NCI-H2029 (cell line): ENCODE results near the gene INSC.
"Not testable (repeated sequence)": the region's sequence is repeated elsewhere in the genome, so short reads cannot be mapped to it uniquely, and the experiment has no call there.

ENCODE experiments used
- DNase-seq: peaks from one replicate; lab custom pipeline; 2025; lab: John Stamatoyannopoulos, UW

Gene INSC, protein sequence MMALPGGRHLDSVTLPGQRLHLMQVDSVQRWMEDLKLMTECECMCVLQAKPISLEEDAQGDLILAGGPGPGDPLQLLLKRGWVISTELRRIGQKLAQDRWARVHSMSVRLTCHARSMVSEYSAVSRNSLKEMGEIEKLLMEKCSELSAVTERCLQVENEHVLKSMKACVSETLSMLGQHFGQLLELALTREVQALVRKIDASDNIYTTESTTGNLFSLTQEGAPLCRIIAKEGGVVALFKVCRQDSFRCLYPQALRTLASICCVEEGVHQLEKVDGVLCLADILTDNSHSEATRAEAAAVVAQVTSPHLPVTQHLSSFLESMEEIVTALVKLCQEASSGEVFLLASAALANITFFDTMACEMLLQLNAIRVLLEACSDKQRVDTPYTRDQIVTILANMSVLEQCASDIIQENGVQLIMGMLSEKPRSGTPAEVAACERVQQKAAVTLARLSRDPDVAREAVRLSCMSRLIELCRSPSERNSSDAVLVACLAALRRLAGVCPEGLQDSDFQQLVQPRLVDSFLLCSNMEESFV

GRCh38 chr11:15114501-15115475 is at the start of gene INSC:
Gene INSC (plus strand): TSS chr11:15114923. CDS start chr11:15149175, 34,252 bp downstream.
- no peak for DNase-seq

GRCh38 chr11:15069751-15070150 is 45.0 kb upstream of the INSC start:
- not testable (repeated sequence) for DNase-seq

- DNase-seq: no peak
These were observed 43.0 kb upstream of the INSC start for GRCh38 chr11:15071556-15072255.

DNA sequence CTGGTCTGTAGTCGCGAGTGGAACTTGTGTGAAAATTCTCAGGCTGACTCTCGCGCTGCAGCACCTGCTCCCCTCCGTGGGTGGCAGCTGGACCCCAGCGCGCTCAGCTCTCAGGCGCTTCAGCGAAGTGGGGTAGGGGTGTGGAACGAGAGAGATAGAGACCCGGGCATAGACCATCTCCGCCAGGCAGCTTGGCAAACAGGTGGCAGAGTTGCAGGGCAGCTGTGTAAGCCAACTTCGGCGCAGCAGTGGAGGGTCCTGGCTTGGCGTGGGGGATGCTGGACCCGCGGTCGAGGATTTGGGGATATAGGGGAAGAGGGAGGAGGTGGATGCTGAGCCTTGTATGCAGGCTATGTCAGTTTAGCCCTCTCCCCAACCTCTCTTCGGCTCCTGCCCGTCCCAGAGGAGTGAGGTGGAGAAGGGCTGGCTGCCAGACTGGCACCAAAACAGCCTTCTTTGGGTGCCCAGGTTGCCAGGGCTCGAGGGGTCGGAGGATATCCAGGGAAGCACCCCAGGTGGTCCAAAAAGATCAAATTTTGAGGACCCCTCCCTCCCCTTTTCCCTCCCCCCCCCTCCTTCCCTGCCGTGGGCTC is 42.1 kb upstream of the INSC start:
- no peak for DNase-seq

DNA sequence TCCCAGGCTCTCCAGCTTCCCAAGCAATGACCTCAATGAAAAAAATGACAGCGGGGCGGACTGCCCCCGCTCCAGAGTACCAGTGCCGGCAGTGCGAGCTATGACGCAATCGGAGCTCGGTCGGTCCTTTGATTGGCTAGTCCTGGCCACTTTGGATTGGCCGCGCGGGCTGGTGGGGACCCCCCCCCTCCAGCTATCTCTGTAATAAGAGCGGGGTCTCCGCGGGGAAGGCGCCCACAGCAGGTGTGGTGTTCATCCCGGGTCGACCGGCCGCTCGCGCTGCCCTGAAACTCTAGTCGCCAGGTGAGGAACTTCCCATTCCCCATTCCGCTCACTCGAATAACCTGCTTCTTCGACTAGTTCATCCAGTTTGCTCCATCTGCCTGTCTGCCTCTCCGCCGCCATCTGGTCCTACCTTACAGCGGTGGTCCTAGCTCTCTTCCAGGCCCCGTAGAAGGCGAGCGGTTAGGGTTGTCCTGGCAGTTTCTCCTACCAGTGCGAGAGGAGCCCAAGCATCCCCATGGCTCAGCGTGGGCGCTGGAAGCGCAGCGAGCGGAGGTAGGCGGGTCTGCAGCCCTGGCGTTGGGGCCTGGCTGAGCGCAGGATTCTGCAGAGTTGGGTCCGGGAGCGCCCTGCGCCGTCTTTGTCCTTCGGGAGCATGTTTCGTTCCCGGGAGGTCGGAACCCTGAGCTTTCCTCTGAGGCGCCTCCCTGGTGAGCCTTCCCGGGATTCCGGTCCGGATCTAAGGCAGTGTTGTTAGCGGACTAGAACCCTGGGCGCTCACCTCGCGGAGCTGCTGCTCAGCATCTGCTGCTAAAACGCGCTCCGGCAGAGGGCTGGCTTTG is 41.1 kb upstream of the INSC start, which contains the start of gene CALCB:
Gene CALCB (plus strand): TSS at position 233 of the 845 bp plus-strand sequence. CDS start 1,126 bp downstream, outside the sequence.
- peak; percentile 20 for DNase-seq

GRCh38 chr11:15074206-15075161 is 40.2 kb upstream of the INSC start:
- DNase-seq: peak; percentile 90

GRCh38 chr11:15075162-15075526 is 39.6 kb upstream of the INSC start:
- DNase-seq: no peak

DNA sequence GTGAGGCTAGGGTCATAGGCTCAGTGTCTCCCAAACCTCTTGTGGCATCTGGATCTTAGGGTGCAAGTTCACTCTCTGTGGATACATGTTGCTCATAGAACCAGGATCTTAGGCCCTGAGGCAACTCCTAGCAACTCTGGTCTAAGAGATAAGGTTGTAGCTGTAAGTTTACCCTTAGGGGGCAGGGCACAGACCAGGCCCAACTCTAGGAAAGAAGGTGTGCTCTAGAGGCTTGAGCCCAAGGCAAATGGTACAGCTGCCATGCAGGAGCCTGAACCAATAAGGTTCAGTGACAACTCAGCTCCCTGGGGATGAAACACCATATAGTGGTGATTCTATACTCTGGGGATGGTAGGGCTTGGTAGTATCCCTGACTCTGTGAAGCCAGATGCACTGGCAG is 23.5 kb upstream of the INSC start:
- DNase-seq: no peak

DNA sequence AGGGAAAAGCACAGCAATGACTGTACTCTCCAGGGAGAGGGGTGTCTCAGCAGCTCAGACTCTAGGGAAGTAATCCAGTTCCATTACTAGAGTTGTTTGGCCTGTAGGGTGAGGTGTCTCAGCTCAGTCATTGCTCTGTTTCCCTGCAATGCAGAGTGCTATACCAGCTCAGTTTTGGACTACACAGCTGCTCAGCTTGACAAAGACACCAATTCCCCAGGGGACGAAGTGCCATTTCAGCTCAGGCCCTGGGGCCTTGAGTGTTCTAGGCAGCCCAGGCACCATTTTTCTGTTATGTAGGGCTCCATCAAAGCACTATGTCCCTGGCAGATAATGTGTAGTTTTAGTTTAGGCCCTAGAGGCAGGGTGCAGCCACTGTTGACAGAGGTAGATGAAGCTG is 23.1 kb upstream of the INSC start:
- no peak for DNase-seq

DNA sequence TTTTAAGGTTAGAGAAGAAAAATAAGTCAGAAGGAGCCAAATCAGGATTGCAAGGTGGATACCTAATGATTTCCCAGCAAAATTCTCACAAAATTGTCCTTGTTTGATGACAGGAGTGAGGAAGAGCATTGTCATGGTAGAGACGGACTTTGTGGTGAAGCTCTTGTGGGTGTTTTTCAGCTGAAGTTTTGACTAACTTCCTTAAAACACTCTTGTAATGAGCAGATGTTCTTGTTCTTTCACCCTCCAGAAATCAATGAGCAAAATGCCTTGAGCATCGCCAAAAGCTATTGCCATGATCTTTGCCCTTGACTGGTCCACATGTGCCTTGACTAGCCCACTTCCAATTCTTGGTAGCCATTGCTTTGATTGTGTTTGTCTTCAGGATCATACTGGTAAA is 21.3 kb upstream of the INSC start:
- no peak for DNase-seq

GRCh38 chr11:15095736-15096228 is 18.9 kb upstream of the INSC start:
- no peak for DNase-seq

DNA sequence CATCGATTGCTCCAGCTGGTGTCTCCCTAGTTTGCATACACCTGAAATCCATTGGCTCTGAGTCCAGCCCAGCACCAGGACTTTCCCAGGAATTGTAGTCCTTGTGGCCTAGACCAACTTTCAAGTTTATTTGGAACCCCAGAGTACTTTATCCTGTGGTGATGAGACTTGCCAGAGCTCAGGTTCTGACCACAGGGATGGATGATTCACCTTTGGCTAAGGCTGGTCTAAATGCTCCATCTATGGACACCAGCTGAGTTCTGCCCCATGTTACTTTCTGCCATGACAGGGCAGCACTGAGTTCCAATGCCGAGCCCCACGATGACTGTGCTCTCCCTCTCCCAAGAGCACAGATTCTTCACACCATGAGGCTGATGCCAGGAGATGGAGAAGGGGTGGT is 17.3 kb upstream of the INSC start:
- no peak for DNase-seq

DNA sequence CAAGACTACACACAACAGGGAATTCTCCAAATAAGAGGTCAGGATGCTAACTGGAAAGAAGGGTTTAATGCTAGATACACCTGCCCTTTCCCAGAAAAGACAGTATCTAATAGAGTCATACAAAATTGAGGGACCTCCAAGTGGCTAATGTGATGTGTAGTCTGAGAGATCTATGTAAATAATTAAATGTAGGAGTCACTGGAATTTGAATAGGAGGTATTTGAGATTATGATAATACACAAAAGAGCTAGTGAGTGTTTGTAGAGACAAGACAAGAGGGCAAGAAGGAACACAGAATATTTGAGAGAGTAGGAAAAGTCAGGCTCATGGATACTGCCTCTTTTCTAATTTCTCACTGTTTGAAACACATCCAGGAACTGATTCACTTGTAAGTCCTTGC is 15.5 kb upstream of the INSC start:
- no peak for DNase-seq

DNA sequence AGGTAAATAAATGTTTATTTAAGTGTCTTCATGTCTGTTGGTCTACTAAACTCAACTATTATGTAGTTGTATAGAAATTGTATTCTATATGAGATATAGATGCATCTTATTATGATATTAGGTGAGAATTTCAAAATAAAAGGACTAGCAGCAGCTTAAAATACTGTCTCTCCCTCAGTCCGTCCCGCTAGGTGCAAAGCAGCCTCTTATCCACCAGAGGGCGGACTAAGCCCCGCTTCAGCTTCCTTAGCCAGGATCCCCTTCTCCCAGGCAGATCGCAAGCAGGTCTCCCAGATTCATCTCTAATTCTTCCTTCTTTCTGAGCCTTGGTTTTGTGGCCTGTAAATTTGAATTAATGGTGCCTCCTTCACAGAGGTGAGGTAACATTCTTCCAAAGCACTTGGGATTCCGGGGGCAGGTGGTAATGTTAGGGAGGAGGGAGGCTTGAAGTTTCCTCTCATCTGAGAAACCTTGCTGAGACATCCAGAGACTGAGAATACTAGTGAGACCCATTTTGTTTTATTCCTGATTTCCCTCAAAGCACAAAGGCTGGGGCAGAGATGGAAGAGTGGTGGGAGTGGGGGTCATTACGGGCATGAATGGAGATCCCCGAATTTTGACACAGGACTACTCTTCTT is 13.5 kb upstream of the INSC start:
- peak; percentile 40 for DNase-seq

- DNase-seq: no peak
These were observed 10.6 kb upstream of the INSC start for GRCh38 chr11:15104166-15104565.

DNA sequence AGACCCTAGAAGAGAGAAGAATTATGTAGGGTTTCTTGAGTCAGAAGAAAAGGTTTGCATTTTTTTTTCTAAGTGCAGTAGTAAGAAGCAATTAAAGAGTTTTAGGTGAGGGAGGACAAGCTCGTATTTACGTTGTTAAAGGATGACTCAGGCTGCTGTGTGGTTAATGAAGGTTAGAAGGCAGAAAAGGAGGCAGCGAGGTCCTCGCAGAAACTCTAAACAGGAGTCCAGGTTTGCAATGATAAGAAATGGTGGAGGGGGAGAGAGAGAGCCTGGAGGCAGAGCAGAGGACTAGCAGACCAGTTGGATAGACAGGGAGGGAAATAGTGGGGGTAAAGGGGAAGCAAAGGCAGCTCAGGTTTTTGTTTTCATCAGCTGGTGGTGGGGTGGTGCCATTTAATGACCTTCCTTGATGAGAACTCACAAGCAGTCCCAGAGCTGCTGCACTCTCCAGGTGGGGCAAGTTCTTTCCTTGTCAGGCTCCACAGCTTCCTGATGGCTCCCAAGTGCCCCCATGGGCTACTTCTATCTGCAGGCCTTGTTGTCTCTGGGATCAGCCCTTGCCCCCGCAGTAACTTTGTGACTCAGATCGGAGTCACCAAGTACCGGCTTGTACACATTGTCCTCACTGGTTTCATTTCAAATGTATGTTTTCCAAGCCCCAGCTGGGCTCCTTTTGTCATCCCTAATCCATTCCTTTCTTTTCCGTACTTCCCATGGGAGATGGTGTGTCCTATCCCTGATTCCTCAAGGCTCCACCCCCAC is 8.3 kb upstream of the INSC start:
- DNase-seq: no peak

- DNase-seq: no peak
These were observed 6.8 kb upstream of the INSC start for GRCh38 chr11:15107730-15108515.
